Right ventricle myocardium superior (tissue), 1 donor: ENCODE measurements around the gene KDM8. TPM values are rescaled to one million over a fixed set of nuclear protein-coding genes. Genes with fewer than 3 reads are reported as not detected.
"Not testable (repeated sequence)": the region's sequence is repeated elsewhere in the genome, so short reads cannot be mapped to it uniquely, and the experiment has no call there.

ENCODE experiments used
- ATAC-seq: fragments of 200-7000 bp; cut with Tn5 transposase; one replicate; pipeline ENCODE4 v1.9.1; 2020; ENCODE audit warnings: mild to moderate bottlenecking; ENCODE audit not compliant: poor library complexity
- DNase-seq: peaks from one replicate; pipeline ENCODE4 v3.0.0-alpha.2; 2020
- intact Hi-C: fragments of 100-400 bp; cut with DNase I; formaldehyde crosslinking; loops from one replicate; pipeline ENCODE4 v1.11.2; 2022
- total RNA-seq: library from RNA; stranded (reverse); fragmentation: NEBNext Ultra II Directional; extraction: Animal tissue kit (Norgen Biotek cat#: 25700); gene quantifications from one replicate; pipeline ENCODE4 v1.2.1, GENCODE V29; 2021
- donor health status: DM: no; HTN: yes; CAD: no; lungs with severe emphysema.

Gene KDM8
- total RNA-seq, 1 donor from 2014 or later: 2.9 TPM

GRCh38 chr16:27236635-27237218, 33.4 kb downstream of the KDM8 start:
- intact Hi-C loops: loop anchor here (5.0 kb wide), 1 partner anchor 131 kb away; no protein-coding TSS in a partner anchor
- ATAC-seq (no peak), DNase-seq (no peak)

- DNase-seq: peak; percentile 50
- ATAC-seq: peak; percentile 21
- intact Hi-C loops: loop anchor here (5.0 kb wide), 1 partner anchor 130 kb away; no protein-coding TSS in a partner anchor
These were observed 34.1 kb downstream of the KDM8 start for GRCh38 chr16:27237219-27238015.

DNA sequence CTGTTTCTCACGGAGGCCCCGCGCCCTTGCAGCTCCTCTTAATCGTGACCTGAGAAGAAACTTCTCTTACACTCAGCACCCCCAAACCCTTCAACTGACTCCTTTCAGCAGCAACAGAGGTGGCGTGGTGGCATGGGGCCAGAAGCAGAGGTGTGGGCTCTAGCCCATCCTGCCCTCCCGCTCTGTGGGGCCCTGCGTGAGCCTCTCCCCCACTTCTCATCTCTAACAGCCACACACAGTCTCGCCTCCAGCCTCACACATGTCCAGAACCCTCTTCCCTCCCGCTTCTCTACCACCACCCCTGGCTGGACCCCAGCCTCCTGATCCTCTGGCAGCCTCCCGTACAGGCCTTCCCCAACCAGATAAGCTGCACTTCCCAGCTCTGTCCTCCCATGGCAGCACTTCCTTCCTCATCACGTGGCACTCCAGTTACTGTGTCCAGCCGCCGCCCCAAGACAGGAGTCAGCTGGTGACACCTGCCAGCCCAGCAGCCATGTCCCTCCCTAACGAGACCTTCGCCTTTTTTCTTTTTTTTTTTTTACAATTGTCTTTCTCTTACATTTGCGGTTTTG, 34.8 kb downstream of the KDM8 start:
- ATAC-seq (peak; percentile 18), DNase-seq (peak; percentile 70)
- intact Hi-C loops: loop anchor here (5.0 kb wide), 1 partner anchor 129 kb away; no protein-coding TSS in a partner anchor

DNA sequence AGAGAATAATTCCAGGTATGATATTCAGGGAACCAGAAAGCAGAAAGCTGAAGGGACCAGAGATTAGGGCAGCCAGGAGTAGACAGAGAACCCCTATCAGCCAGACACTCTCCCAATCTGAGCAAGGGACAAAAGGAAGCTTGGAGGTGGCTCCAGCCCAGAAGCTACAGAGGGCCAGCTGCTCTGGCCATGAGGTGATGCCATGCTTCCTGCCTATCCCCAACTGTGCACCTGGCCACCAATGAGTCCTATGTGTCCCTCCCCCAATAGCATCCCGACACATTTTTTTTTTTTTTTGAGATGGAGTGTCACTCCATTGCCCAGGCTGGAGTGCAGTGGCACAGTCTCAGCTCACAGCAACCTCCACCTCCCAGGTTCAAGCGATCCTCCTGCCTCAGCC, 35.3 kb downstream of the KDM8 start:
- DNase-seq (no peak), ATAC-seq (no peak)
- intact Hi-C loops: loop anchor here (5.0 kb wide), 1 partner anchor 129 kb away; no protein-coding TSS in a partner anchor

DNA sequence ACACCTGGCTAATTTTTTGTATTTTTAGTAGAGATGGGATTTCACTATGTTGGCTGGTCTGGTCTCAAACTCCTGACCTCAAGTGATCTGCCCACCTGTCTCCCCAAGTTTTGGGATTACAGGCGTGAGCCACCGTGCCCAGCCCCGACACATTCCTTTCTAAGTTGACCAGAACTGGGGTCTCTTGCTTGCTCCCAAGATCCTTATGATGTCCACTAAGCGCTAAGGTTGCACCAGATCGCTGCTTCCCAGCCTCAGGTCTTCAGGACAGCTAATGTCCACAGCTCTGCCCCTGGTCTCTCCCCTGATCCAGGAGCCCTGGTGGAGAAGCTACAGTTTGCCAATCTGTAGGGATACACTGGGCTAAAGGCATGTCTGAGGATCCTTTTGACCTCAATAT, 35.7 kb downstream of the KDM8 start:
- ATAC-seq (no peak), DNase-seq (no peak)
- intact Hi-C loops: loop anchor here (5.0 kb wide), 1 partner anchor 128 kb away; no protein-coding TSS in a partner anchor

DNA sequence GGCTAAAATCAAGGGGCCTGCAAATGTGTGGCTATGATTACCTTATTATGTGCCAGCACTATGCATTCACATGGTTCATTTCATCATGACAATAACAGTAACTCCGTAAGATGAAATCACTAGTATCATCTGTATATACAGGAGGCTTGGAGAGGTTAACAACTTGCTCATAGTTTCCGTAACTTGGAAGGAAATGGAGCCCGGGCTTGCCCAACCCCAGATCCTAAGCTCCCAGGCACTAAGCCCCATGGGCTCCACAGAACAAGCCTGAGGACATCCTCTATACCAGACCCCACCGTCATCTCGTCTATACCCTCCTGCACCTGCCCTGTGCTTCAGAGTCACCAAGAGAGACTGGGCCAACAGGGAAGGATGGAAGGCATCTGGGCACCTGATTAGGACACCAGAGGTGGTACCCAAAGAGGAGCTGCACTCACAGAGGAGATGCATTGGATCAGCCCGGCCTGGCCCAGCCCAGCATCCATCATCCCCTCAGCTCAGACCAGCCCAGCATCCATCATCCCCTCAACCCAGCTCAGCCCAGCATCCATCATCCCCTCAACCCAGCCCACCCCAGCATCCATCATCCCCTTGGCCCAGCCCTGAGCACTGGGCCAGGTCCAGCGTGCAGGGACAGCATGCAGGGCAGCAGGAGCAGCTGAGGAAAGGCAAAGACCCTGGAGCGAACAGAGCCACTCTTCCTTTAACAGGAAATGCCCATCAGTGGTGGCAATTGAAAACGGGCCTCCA, 36.8 kb downstream of the KDM8 start:
- intact Hi-C loops: loop anchor here (5.0 kb wide), 1 partner anchor 127 kb away; no protein-coding TSS in a partner anchor
- DNase-seq: no peak
- ATAC-seq: no peak

DNA sequence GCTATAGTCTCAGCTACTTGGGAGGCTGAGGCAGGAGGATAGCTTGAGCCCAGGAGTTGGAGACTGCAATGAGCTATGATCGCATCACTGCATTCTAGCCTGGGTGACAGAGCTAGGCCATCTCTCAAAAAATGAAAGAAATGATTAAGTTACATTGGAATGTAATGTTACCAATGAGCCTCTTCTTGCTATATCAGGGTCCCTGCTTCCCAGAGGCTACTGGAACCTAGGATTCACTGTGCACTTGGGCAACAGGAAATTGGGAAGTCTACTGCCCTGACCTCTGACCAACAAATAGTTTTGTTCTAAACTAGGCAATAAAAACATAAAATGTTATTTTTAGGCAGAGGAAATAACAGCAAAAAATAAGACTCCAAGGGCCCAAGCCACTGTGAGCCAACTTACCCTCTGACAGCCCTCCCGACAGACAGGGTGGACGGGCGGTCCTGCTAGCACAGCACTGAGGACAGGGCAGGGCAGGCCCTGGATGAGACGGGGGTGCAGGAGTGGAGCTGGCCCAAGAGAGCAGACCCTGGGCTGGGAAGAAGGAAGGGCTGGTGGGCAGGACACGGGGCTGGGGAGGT, 37.7 kb downstream of the KDM8 start:
- intact Hi-C loops: no loop called here
- DNase-seq (no peak), ATAC-seq (no peak)

- ATAC-seq (no peak), DNase-seq (no peak)
- intact Hi-C loops: no loop called here
These were observed 38.3 kb downstream of the KDM8 start for GRCh38 chr16:27241658-27242057.

DNA sequence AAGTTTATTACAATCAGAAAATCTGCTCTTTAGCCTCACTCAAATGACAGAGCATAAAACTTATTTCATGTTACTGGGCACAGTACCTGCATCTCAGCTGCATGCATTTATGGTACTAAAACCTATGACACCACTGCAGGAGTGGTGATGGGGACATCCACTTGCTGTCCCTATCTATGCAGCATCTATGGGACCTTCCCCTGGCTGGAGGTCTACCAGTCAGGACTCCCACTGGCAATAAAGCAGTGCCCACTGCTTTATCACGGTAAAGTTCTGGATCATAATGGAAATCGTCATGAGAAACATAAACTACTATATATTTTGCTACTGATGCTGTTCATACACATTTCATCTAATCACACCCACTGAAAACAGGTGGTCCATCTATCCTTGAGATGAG, 39.1 kb downstream of the KDM8 start:
- no peak for ATAC-seq
- intact Hi-C loops: no loop called here
- no peak for DNase-seq

DNA sequence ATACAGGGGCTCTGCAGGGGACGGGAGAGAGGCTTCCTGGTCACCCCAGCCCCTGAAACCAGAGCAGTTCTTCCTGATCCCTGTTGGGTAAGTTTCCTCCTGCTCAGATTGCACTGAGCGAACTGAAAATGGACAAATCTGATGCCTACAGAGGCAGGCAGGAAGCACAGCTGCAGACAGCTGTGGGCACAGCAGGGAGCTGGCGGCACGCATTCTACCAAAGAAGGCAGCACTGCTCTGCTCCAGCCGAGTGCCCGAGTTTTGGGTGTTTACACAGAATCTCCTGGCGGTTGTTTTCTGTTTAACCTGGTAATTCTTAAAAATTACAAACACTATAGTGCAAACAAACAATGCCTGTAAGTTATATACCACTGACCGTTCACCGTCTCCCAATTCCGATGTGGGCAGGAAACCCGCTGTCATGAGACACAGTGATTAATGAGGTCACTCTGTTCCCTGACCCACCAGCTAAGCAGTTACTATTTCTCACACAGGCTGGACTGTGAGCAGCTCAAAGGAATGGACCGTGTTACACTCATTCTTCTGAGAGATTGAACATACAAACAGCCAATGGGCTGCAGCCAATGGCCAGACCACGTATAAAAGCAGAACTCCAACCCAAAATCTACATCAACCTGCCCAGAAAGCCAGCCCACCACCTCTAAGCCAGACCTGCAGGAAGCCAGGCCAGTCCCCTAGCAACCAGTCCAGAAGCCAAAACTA, 39.7 kb downstream of the KDM8 start:
- intact Hi-C loops: no loop called here
- peak; percentile 69 for ATAC-seq
- DNase-seq: peak; percentile 60

GRCh38 chr16:27243725-27244362, 40.5 kb downstream of the KDM8 start:
- no peak for DNase-seq
- no peak for ATAC-seq
- intact Hi-C loops: no loop called here

GRCh38 chr16:27244363-27244755, 41.0 kb downstream of the KDM8 start:
- intact Hi-C loops: no loop called here
- ATAC-seq (no peak), DNase-seq (no peak)

- intact Hi-C loops: no loop called here
- peak; percentile 76 for DNase-seq
- ATAC-seq: peak; percentile 85
These were observed 42.2 kb downstream of the KDM8 start for GRCh38 chr16:27245276-27246172.

DNA sequence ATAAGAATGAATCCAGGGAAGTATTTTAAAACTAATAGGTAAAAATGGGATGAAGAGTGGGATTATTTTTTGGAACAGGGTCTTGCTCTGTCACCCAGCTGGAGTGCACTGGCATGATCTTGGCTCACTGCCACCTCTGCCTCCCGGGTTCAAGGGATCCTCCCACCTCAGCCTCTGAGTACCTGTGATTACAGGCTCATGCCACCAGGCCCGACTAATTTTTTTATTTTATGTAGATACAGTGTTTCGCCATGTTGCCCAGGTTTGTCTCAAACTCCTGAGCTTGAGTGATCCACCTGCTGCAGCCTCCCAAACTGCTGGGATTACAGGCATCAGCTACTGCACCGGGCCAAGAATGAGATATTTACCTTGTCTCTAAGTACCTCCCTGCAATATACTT, 43.1 kb downstream of the KDM8 start:
- no peak for DNase-seq
- no peak for ATAC-seq
- intact Hi-C loops: no loop called here

DNA sequence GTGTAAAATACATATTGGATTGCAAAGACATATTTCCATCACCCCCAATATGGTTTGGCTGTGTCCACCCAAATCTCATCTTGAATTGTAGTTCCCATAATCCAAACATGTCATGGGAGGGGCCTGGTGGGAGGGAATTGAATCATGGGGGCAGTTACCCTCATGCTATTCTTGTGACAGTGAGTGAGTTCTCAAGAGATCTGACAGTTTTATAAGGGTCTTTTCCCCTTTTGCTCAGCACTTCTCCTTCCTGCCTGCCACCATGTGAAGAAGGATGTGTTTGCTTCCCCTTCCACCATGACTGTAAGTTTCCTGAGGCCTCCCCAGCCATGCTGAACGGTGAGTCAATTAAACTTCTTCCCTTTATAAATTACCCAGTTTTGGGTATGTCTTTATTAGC, 43.8 kb downstream of the KDM8 start:
- intact Hi-C loops, ATAC-seq, DNase-seq: not testable (repeated sequence)

GRCh38 chr16:27248036-27248435, 44.7 kb downstream of the KDM8 start:
- intact Hi-C loops: no loop called here
- DNase-seq: no peak
- ATAC-seq: no peak

GRCh38 chr16:27248886-27249285, 45.6 kb downstream of the KDM8 start:
- ATAC-seq, intact Hi-C loops, DNase-seq: not testable (repeated sequence)
